Endometrial microvascular endothelial cells (primary cell): ENCODE results near the gene SARS1. TPM values are rescaled to one million over a fixed set of nuclear protein-coding genes. Genes with fewer than 3 reads are reported as not detected.

ENCODE experiments used
- in situ Hi-C: cut with HindIII; loops from 2 replicates; pipeline ENCODE4 v1.10.0; 2017; ENCODE audit warnings: low sequenced_read_pairs, low pct_unique_long_range_greater_than_20kb; ENCODE audit errors: inconsistent ontology term
- total RNA-seq: library from RNA; depleted of rRNA; stranded (reverse); fragments of >200 nt; gene quantifications from one replicate; pipeline ENCODE4 v1.2.3, GENCODE V29; 2015; ENCODE audit errors: inconsistent ontology term

SARS1 gene
- total RNA-seq, 1 donor from 2014 or later: 263 TPM

GRCh38 chr1:109269212-109269980 lies 55.7 kb downstream of the SARS1 start:
- in situ Hi-C loops: no loop called here

- in situ Hi-C loops: no loop called here
Observed at GRCh38 chr1:109269981-109270622, 56.4 kb downstream of the SARS1 start.

- in situ Hi-C loops: no loop called here
Observed at GRCh38 chr1:109270623-109271317, 57.1 kb downstream of the SARS1 start.

DNA sequence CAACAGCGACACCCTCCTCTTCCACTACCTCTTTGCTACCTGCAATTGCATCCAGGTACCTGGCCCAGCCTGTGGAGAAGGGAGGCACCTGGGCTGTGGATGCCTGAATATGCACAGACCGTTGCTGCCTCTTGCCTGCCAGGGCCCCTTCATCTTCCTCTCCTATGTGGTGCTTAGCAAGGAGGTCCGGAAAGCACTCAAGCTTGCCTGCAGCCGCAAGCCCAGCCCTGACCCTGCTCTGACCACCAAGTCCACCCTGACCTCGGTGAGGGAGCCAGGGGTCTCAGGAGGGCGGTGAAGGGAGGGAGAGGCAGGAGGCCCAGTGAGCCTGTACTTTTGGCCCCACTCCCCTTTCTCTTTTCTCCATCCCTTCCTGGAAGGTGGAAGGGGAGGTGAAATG lies 57.7 kb downstream of the SARS1 start:
- in situ Hi-C loops: no loop called here

DNA sequence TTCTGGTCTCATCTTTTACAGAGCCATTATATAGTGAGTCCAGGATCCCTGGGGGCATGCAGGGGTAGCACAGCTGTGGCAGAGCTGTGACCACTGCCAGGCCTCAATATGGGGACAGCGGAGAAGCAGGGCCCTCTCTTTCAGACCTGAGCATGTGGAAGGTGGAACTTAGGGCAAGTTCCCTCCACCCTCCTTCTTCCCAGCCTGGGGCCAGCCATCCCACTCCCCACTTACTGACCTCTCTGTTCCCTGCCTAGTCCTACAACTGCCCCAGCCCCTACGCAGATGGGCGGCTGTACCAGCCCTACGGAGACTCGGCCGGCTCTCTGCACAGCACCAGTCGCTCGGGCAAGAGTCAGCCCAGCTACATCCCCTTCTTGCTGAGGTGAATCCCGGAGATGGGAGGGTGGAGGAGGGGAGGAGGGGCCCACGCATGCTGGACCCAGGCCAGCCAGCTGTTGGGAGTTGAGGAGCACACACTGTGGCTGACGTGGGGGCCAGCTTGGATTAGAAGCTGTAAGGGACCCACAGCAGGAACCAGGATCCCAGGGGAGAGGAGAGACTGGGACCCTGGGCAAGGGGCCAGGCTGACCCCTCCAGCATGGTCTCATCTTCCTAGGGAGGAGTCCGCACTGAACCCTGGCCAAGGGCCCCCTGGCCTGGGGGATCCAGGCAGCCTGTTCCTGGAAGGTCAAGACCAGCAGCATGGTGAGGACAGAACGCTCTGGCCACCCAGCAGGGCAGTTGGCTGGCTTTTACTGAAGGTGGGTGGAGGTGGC lies 58.5 kb downstream of the SARS1 start:
- in situ Hi-C loops: no loop called here

DNA sequence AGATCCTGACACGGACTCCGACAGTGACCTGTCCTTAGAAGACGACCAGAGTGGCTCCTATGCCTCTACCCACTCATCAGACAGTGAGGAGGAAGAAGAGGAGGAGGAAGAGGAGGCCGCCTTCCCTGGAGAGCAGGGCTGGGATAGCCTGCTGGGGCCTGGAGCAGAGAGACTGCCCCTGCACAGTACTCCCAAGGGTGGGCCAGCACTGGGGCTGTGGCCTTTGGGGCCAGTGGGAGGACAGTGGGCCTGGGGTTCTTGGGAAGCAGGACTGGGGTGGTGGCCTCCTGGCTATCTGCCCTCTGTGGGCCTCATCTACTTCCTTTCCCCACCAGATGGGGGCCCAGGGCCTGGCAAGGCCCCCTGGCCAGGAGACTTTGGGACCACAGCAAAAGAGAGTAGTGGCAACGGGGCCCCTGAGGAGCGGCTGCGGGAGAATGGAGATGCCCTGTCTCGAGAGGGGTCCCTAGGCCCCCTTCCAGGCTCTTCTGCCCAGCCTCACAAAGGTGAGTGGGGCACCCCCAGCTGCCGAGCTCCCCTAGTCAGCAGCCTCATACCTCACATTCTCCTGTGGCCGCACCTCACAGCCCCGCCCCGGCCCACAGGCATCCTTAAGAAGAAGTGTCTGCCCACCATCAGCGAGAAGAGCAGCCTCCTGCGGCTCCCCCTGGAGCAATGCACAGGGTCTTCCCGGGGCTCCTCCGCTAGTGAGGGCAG lies 59.3 kb downstream of the SARS1 start:
- in situ Hi-C loops: no loop called here

- in situ Hi-C loops: no loop called here
Observed at GRCh38 chr1:109273570-109274288, 60.0 kb downstream of the SARS1 start.

GRCh38 chr1:109274533-109275476 lies 61.1 kb downstream of the SARS1 start:
- in situ Hi-C loops: no loop called here

- in situ Hi-C loops: no loop called here
Observed at GRCh38 chr1:109275706-109276345, 62.1 kb downstream of the SARS1 start.

DNA sequence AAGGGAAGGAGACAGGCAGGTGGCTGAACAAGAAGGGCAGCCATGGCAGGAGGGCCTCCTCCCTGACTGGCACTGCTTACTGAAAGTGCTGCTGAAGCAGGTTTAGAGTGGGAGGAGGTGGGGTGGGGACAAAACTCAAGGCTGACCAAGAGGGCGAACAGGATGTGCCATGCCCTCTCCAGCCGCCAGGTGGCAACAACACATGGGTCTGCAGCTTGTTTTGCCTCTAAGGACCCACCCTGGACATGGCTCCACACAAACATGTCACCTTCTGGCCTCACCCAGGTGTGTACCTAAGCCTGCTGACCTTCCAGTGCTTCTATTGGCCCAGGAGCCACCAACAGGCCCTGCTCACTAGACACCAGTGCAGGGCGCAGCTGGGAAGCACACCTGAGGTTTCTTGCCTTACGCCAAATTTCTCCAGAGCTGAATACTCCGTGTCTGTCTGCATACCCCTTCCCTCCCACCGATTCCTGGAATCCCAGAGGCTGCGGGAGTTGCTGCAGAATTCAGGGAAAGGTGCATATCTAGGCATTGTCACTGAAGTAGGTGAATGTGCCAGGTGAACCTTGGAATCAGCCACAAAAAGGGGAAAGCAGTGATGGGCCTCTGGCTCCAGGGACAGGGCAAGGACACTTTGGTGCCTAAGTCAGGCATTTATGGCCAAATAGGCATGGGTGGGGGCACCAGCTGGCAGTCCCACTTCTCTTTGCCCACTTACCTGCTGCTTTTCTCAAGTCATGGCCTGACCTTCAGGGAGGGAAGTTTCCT lies 63.9 kb downstream of the SARS1 start:
- in situ Hi-C loops: no loop called here

GRCh38 chr1:109279615-109280278 lies 66.0 kb downstream of the SARS1 start:
- in situ Hi-C loops: no loop called here

- in situ Hi-C loops: no loop called here
Observed at GRCh38 chr1:109280862-109281261, 67.1 kb downstream of the SARS1 start.

DNA sequence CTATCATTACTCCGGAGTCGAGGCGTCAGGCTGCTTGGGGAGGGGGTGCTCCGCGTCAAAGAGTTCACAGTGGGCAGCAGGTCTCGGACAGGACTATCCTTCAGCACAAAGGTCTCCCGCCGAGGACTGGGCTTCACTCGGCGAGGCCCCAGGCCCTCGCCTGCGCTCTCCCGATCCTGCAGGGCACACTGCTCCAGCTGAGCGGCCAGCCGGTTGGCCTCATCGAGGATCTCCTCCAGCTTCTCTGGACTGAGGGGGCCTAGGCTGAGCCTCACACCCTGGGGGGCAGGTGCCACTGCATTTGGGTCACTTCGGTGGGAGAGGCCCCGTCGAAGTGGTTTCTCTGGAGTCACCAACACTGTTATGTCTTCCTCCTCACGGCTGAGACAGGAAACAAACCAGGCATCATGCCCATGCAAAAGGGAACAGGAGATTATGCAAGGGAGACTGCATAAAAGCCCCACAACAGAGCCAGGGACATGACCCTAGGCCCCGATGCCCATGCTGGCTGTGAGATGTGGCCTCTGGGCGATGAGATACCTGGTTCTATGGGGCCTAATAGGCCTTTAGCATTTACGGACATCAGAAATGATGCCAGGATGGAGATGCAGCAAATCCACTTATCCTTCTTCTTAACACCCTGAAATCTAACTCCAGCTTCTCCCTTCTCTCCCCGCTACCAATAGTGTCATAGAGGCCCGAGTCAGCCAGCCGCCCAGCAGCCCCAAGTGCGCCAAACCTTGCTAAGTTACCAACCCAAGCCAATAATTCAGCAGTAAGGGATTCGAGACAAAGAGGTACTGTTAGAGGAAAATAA lies 68.2 kb downstream of the SARS1 start:
- in situ Hi-C loops: no loop called here

- in situ Hi-C loops: no loop called here
Observed at GRCh38 chr1:109282497-109282951, 68.8 kb downstream of the SARS1 start.
